Right cardiac atrium (tissue), 5 donors: ENCODE measurements around the gene KRTAP5-6. TPM values are rescaled to one million over a fixed set of nuclear protein-coding genes. Genes with fewer than 3 reads are reported as not detected.

ENCODE experiments used
- ATAC-seq, 2 donors: fragments of 200-7000 bp; cut with Tn5 transposase; one replicate each; pipeline versions ENCODE4 v1.8.0 to v1.9.1; 2020; ENCODE audit warnings: moderate library complexity in 2 of 2, mild to moderate bottlenecking in 1 of 2
- DNase-seq, 3 donors: peaks; one replicate each; pipeline ENCODE4 v3.0.0-alpha.2; 2020
- H3K27ac ChIP-seq: one replicate; pipeline ENCODE4 v1.5.1; 2013; ENCODE audit warnings: mild to moderate bottlenecking, low read length, control low read depth, moderate library complexity
- H3K27me3 ChIP-seq: one replicate; pipeline ENCODE4 v1.6.1; 2013; ENCODE audit not compliant: control insufficient read depth, insufficient read depth
- H3K4me1 ChIP-seq: one replicate; pipeline ENCODE4 v1.6.1; 2013; ENCODE audit warnings: low read length; ENCODE audit not compliant: control insufficient read depth, insufficient read depth
- H3K4me3 ChIP-seq: one replicate; pipeline ENCODE4 v1.5.1; 2013; ENCODE audit warnings: low read length, control low read depth
- H3K9me3 ChIP-seq: one replicate; pipeline ENCODE4 v1.6.1; 2013; ENCODE audit warnings: low read length; ENCODE audit not compliant: control insufficient read depth
- WGBS: extraction: QIAGEN DNeasy Blood & Tissue Kit; methylation state at CpG from one replicate; pipeline ENCODE4 v1.1.7; 2013; 5-methylcytosine and 5-hydroxymethylcytosine counted together
- intact Hi-C, 4 donors: fragments of 100-400 bp; cut with DNase I; formaldehyde crosslinking; loops; one replicate each; pipeline versions ENCODE4 v1.11.0 to v1.14.0; 2022 to 2023
- polyA plus RNA-seq: library from polyadenylated mRNA; stranded (reverse); fragments of 200-250 nt; gene quantifications from one replicate; pipeline ENCODE4 v1.2.3, GENCODE V29; 2013
- total RNA-seq, 4 donors: library from RNA; stranded (reverse); fragmentation: NEBNext Ultra II Directional; extraction: Animal tissue kit (Norgen Biotek cat#: 25700); gene quantifications; one replicate each; pipeline ENCODE4 v1.2.1, GENCODE V29; 2021
- donor health status: healthy with polysubstance abuse.
- donor health status: DM: no; HTN: yes; CAD: no.
- donor health status: DM: no; HTN: no; CAD: no.
- donor health status: DM: no; HTN: yes; CAD: no; lungs with severe emphysema.
- donor health status: DM: yes; HTN: yes; CAD: no.

The KRTAP5-6 gene
- total and polyA plus RNA-seq, 5 donors = not detected

DNA sequence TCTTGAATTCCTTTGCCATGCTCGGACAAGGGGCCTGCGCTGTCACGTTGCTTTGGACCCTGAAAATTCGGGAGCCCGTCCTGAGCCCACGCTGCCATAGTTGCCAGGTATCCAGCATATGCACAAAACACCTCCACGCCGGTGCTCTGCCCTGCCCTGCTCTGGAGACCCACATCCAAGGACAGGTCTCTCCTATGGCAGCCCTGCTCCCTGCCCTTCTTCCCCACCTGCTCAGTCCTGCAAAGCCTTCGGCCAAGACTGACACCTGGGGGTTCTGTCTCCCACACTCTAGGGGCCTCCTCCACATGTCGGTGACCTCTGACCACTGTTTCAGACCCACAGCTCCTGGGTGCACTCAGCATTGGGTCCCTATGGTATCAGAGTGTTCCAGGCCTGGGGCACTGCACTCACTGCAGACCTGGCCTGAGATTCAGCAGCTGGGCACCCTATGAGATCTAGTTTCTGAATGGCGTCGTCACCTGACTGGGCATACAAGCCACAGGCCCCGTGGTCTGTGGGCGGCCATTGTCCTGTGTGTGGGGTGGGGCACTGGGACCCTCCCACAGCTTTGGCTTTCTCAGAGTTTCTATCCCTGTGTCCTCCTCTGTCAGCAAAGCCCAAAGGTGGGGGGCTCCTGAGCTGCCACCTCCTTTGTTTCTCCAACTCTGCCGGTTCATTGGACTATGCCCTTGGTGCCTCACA, 2.0 kb upstream of the KRTAP5-6 start:
- no peak for ATAC-seq
- no peaks in the 10 kb centered on the region for H3K9me3 ChIP-seq
- no peaks in the 10 kb centered on the region for H3K27me3 ChIP-seq
- intact Hi-C loops = loop anchor here (2.0 to 10.0 kb wide), 5 partner anchors 43 to 460 kb away; partner anchors contain the start of gene SYT8 (in 1 of the 4)
- H3K27ac ChIP-seq = no peak overlapping the region
- no peak overlapping the region for H3K4me3 ChIP-seq
- 93% methylated on average over 15 of the region's 15 CpGs for WGBS
- H3K4me1 ChIP-seq = no peaks in the 10 kb centered on the region
- DNase-seq = peak in 1 of 3 donors; percentile 55

DNA sequence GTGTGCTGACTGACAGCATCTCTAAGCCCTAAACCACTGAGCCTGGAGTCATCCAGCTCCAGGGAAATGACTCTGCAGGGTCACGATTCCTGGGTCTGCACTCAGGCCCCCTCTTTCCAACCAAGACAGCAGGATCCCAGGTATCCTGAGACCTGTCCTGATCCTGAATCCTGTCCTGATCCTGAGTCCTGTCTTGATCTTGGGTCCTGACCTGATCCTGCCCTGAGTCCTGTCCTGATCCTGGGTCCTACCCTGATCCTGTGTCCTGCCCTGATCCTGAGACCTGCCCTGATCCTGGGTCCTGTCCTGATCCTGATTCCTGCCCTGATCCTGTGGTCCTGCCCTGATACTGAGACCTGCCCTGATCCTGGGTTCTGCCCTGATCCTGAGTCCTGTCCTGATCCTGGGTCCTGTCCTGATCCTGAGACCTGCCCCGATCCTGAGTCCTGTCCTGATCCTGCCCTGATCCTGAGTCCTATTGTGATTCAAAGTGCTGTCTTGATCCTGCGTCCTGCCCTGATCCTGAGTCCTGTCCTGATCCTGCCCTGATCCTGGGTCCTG, 1.4 kb upstream of the KRTAP5-6 start:
- H3K9me3 ChIP-seq = no peaks in the 10 kb centered on the region
- H3K4me1 ChIP-seq = no peaks in the 10 kb centered on the region
- H3K27ac ChIP-seq = no peak overlapping the region
- no peak overlapping the region for H3K4me3 ChIP-seq
- WGBS = 98% methylated on average over 3 of the region's 3 CpGs
- no peak for DNase-seq
- ATAC-seq = no peak
- intact Hi-C loops = loop anchor here in 2 of 4 donors (2.0 to 10.0 kb wide), 2 partner anchors 137 to 459 kb away; no protein-coding TSS in a partner anchor
- H3K27me3 ChIP-seq = no peaks in the 10 kb centered on the region

DNA sequence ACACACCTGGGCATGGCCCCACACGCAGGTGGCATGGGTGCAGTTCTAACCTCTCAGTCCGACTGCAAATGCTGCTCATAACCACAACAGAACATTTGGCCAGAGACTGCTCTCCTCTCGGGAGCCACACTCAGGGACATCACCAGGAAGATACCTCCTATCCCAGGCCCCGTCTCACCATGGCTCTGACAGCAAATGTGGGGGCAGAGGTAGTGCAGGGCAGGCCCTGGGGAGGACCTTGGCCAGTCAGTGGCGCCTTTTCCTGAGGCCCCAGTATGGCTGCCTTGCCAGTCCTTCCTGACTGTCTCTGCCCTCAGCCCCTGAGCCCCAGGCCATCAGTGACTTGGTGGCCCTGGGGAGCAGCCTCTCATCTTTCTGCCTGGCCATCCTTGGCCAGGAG, 2.8 kb downstream of the KRTAP5-6 start:
- H3K9me3 ChIP-seq = peaks cover 2% of the 10 kb centered on the region
- no peak overlapping the region for H3K4me3 ChIP-seq
- no peaks in the 10 kb centered on the region for H3K27me3 ChIP-seq
- DNase-seq (no peak), ATAC-seq (no peak)
- WGBS = 77% methylated on average over 5 of the region's 5 CpGs
- intact Hi-C loops = loop anchor here in 1 of 4 donors (10.0 kb wide), 1 partner anchor 455 kb away; no protein-coding TSS in a partner anchor
- no peaks in the 10 kb centered on the region for H3K4me1 ChIP-seq
- no peak overlapping the region for H3K27ac ChIP-seq

DNA sequence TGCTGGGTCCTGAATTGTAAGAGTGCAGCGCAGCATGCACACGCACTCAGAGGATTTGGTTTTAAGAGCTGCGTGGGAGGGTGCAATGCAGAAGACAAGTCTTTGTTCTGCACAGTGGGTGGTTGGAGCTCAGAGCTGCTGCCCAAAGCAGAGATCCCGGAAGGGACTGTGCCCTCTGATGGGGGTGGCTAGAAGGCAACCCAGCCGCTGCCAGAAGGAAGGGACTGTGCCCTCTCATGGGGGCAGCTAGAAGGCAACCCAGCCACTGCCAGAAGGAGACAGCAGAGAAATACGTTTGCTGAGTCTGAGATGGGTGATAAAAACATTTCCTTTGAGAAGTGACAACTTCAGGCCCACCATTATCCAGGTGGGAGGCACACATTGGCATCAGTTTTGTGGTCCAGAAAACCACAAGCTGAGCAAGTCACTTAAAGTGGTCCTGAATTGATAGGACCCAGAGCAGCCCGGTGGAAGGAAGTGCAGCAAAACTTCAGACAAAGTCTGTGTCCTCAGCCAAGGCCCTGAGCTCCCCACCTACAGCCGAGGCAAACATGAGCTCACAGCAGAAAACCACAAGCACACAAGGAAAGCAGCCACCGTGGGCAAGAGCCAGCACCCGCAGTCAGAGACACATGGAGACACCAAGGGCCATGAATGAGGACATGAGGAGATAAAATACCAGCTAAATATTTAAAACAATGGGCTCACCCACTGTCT, 4.3 kb downstream of the KRTAP5-6 start:
- H3K4me3 ChIP-seq = no peak overlapping the region

DNA sequence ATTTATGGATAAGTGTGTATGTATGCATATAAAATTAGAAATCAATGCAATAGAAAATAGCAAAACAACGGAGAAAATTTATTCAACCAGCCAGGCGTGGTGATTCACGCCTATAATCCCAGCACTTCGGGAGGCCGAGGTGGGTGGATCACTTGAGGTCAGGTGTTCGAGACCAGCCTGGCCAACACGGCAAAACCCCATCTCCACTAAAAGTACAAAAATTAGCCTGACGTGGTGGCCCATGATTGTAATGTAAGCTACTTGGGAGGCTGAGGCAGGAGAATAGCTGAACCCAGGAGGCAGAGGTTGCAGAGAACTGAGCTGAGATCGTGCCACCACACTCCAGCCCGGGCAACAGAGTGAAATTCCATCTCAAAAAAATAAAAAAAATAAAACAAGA, 5.5 kb downstream of the KRTAP5-6 start:
- ATAC-seq = no peak
- WGBS = 95% methylated on average over 10 of the region's 10 CpGs

More for the DNA sequence above, 4.3 kb downstream of the KRTAP5-6 start:
- no peak for DNase-seq
- Histone ChIP-seq H3K27ac (no peak overlapping the region), H3K27me3 (no peaks in the 10 kb centered on the region), H3K9me3 (peaks cover 2% of the 10 kb centered on the region), H3K4me1 (no peaks in the 10 kb centered on the region)
- WGBS = 69% methylated on average over 10 of the region's 10 CpGs
- intact Hi-C loops = no loop called here
- no peak for ATAC-seq

DNA sequence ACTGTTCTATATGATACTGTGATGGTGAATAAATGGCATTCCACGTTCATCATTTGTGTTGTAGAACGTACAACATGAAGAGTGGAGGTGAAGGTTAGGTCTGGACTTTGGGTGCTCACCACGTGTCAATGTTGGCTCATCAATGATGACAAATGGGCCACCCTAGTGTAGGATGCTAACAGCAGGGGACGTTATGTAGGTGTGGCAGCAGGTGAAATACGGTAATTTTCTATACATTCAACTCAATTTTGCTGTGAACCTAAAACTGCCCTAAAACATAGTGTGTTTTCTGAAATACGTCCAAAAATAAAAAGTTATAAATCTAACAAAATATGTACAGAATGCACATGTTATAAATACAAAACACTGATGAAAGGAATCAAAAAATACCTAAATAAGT, 6.2 kb downstream of the KRTAP5-6 start:
- Histone ChIP-seq H3K4me1 (no peaks in the 10 kb centered on the region), H3K9me3 (peaks cover 2% of the 10 kb centered on the region), H3K27ac (no peak overlapping the region), H3K4me3 (no peak overlapping the region), H3K27me3 (no peaks in the 10 kb centered on the region)
- DNase-seq (no peak), ATAC-seq (no peak)
- 89% methylated on average over 6 of the region's 6 CpGs for WGBS
- intact Hi-C loops = no loop called here

More for the DNA sequence above, 5.5 kb downstream of the KRTAP5-6 start:
- no peak for DNase-seq
- H3K4me1 ChIP-seq = no peaks in the 10 kb centered on the region
- H3K27ac ChIP-seq = no peak overlapping the region
- H3K4me3 ChIP-seq = no peak overlapping the region
- H3K27me3 ChIP-seq = no peaks in the 10 kb centered on the region
- intact Hi-C loops = no loop called here
- H3K9me3 ChIP-seq = peaks cover 2% of the 10 kb centered on the region

DNA sequence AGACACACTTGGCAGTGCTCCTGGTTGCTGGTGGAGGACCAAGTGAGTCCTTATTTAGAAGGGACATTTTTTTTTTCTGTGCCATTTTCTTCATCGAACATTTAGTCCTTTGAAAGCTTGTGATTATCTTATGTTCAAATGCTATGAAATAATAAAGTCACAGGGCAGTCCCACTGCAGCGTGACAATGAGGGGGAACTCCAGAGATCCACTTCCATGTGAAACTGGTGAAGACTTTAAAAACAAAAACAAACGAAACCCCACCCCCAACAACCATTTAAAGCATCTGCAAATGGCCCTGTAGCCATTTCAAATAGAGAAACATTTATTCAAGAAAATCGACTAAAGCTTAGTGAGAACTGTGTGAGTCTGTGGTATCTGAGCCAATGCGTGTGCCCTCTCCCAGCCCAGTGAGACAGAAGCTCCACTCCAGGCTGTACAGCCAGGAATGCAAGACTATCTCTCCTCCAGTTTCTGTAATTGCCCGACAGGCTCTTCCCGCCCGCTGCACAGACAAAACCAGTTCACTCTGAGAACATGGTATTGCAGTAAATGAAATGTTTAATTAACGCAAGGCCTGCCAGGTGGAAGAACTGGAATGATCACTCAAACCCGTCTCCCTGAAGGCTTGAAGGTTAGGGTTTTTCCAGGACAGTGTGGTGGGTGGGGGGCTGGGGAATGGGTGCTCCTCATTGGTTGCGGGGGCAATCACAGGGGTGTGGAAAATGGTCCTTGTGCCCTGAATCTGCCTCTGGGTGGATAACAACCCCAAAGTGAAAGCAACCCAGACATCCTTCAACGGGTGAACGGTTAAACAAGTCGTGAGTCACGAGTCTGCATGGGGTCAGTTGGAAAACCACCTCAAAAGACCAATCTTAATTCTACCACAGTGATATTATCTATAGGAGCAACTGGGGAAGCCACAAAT, 8.4 kb downstream of the KRTAP5-6 start:
- DNase-seq (no peak), ATAC-seq (no peak)
- Histone ChIP-seq H3K27me3 (no peaks in the 10 kb centered on the region), H3K9me3 (peaks cover 2% of the 10 kb centered on the region), H3K27ac (no peak overlapping the region), H3K4me3 (no peak overlapping the region), H3K4me1 (no peaks in the 10 kb centered on the region)
- intact Hi-C loops = no loop called here
- WGBS = 75% methylated on average over 15 of the region's 15 CpGs

DNA sequence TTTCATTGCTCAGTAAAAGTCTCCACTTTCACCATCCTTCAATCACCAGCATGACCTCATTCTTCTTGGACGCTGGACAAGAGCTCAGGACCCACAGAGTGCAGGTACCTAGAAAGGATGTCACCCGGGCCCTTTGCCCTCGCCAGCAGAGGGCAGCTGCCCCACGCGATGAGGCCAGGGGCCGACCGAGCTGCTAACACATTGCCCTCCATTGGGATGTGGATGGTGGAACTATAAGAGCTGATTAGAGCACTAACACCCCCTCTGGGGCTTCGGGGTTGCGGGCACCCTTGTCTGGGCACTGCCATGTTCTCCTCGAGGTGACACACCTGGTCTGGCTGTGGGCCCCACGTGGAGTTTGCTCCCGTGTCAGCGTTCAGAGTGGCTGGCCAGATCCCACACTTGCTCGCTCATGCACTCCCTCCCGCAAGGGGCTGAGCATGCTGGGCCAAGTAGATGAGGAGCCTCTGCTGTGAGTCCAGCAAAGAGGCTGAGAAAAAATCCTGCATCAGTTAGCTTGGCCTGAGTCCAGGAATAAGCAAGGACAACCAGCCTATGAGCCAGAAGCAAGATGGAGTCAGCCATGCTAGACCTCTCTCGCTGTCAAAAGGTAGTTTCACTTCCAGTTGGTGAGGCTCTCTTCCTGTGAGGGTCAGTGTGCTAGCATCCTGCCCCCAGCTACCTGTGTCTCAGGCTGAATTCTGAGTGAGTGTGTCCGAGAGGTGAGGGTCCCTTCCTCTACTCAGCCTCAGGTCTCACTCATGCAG, 9.8 kb downstream of the KRTAP5-6 start:
- H3K27ac ChIP-seq = no peak overlapping the region
- ATAC-seq = peak; percentile 28 to 43
- H3K27me3 ChIP-seq = no peaks in the 10 kb centered on the region
- H3K4me1 ChIP-seq = no peaks in the 10 kb centered on the region
- WGBS = 83% methylated on average over 17 of the region's 17 CpGs
- intact Hi-C loops = no loop called here
- H3K4me3 ChIP-seq = no peak overlapping the region
- H3K9me3 ChIP-seq = no peaks in the 10 kb centered on the region
- DNase-seq = peak in 2 of 3 donors; percentile 56

DNA sequence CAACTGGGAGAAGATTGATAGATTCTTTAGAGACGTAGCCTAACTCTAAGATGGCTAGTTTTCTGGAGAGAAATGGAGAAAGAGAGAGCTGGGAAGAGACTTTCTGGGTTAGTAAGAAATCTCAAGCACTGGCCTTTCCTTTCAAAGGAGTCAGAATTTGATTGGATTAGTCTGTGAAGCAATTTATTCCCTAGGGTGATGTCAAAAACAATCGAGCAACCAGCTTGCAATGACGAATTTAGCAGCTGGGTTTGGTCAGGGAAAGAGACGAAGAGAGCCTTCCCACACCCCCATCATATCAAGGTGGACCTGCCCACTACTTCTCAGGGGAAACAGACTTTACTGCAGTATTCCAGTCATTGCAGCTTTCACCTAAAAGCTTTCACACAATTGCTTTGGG, 10.8 kb downstream of the KRTAP5-6 start:
- ATAC-seq (no peak), DNase-seq (no peak)
- no peaks in the 10 kb centered on the region for H3K9me3 ChIP-seq
- H3K27ac ChIP-seq = no peak overlapping the region
- intact Hi-C loops = no loop called here
- no peak overlapping the region for H3K4me3 ChIP-seq
- no peaks in the 10 kb centered on the region for H3K4me1 ChIP-seq
- H3K27me3 ChIP-seq = no peaks in the 10 kb centered on the region
- 40% methylated on average over 4 of the region's 4 CpGs for WGBS

DNA sequence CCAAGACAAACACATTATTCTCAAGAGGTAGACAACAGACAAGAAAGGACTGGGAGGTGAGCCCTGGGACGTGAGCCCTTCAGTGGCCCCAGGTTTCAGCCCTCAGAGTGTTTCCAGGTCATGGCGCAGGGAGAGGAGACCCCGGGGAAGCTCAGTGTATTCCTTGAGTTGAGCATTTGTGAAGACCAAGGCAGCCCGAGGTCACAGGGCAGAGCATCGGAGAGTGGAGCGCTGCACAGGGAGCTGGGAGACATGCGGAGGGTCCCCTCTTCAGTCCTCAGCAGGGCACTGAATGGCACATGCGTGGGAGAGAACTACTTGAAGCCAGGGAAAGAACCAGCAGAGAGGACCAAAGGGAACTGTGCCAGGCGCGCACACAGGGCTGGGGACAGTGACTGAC, 11.7 kb downstream of the KRTAP5-6 start:
- no peak overlapping the region for H3K4me3 ChIP-seq
- no peak overlapping the region for H3K27ac ChIP-seq
- 84% methylated on average over 10 of the region's 10 CpGs for WGBS
- H3K4me1 ChIP-seq = no peaks in the 10 kb centered on the region
- no peaks in the 10 kb centered on the region for H3K9me3 ChIP-seq
- intact Hi-C loops = no loop called here
- ATAC-seq (no peak), DNase-seq (no peak)
- no peaks in the 10 kb centered on the region for H3K27me3 ChIP-seq
